A204.1 (cell line): Measurements from ENCODE around the gene PRR5L.

ENCODE experiments used
- FAIRE-seq: peaks from 2 replicates; lab custom pipeline; 2012; peaks lifted over from hg19 to GRCh38; lab: Jason Lieb, UNC

The PRR5L gene, protein sequence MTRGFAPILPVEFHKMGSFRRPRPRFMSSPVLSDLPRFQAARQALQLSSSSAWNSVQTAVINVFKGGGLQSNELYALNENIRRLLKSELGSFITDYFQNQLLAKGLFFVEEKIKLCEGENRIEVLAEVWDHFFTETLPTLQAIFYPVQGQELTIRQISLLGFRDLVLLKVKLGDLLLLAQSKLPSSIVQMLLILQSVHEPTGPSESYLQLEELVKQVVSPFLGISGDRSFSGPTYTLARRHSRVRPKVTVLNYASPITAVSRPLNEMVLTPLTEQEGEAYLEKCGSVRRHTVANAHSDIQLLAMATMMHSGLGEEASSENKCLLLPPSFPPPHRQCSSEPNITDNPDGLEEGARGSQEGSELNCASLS

GRCh38 chr11:36295926-36296325 lies at the start of gene PRR5L:
Gene PRR5L (plus strand): TSS chr11:36296288. CDS start chr11:36401122, 104,834 bp downstream.
- FAIRE-seq, result no peak

DNA sequence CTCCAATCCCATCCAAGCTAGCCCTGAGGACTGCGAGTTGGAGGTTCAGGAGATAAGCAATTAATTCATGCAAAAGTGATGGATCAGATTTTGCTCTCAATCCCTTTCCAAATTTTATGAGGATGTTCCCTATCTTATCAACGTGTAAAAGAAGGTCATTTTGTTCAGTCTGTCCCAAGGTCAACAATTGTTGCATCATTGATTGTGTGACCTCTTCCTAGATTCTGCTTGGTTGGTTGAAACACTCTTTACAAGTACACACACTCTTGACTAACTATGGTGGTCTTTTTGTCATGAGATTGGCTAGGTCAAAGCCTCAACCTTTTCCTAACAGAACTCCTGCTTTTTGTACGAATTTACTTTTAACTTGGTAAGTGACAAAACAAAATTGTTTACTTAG lies 48.6 kb upstream of the PRR5L start:
- no peak for FAIRE-seq

GRCh38 chr11:36248436-36248835 lies 47.7 kb upstream of the PRR5L start:
- FAIRE-seq, result no peak

DNA sequence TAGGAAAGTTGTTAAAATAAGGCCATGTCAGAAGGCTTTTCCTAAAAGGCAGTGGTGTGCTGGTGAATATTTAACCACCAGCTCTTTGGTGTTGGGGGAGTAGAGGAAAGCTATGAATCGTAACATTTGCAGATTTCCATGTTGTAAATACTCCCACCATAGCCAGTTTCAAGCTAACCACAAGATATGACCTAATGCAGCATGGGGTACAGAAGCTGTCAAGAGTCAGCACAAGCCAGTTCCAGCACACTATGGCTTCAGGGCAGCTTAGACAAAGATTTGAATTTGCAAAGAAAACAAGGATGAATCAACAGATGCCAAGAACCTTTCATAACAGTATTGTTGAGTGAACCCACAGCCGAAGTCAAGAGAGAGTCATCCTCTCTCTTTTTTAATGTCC lies 46.8 kb upstream of the PRR5L start:
- no peak for FAIRE-seq

DNA sequence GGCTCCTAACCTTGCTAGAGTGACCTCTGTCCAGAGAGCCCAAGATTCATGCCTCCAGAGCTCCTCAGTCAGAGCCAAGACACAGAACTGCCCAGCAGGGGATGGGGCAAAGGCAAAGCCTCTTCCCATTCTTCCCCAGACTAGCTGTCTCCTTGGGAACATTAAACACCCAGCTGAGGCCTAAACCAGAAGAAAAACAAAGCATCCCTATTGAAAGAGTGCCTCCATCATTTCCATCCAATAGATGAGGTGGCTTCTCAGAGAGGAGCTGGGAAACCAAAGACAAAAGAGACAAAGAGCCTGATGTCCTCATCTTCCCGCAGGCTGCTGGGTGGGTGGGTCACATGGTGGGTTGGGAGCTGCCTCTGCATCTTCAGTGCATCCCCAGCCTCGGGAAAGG lies 44.3 kb upstream of the PRR5L start:
- FAIRE-seq, result no peak

- FAIRE-seq, result no peak
Observed at GRCh38 chr11:36253238-36253637, 42.9 kb upstream of the PRR5L start.

DNA sequence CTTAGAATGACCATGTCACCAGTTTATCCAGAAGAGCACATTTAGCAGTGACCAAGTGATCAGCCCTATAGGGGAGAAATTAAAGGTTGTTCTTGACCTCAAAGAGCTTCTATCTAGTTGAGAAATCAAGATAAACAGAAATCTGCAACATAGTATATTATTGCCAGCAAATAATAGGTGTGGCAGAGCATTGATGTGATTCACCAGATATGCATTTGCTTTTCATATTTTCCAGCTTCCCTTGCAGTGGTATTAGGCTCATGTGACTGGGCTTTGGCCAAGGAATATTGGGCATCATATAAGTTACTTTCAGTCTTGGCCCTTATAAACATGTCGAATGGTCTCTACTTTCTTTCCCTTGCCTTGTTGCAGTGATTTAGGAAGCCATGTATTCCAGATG lies 41.4 kb upstream of the PRR5L start:
- FAIRE-seq, result no peak

GRCh38 chr11:36257351-36257750 lies 38.7 kb upstream of the PRR5L start:
- no peak for FAIRE-seq

DNA sequence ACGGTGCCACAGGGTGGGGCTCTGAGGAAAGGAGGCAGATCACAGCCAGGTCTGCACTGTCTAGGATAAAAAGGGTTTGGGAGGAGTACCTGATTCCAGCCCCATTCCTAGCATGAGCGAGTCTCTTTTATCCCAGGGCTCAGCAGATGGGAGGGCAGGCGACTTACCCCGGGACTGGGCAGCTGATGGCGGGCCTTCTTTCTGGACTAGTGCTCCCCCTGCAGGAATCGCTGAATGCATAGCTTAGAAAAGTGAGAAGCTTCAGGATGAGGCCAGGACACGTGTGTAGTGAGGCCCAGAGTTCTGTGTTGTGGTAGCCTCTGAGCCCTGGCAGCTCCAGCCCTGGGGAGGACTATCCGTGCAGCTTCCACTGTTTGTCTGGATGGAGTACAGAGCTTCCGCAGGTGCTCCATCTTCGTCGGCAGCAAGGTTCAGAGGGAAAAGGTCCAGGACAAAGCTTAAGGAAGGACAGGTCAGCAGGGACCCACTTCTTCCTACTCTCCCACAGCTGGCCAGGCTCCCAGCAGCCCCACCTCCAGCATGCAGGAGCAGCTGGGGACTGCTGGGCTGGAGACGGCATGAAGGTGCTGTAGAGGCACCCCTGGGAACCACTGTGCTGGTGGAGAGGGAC lies 37.2 kb upstream of the PRR5L start:
- FAIRE-seq, result no peak

- no peak for FAIRE-seq
Observed at GRCh38 chr11:36261094-36261493, 35.0 kb upstream of the PRR5L start.

GRCh38 chr11:36264011-36264972 lies 31.8 kb upstream of the PRR5L start:
- FAIRE-seq, result no peak

DNA sequence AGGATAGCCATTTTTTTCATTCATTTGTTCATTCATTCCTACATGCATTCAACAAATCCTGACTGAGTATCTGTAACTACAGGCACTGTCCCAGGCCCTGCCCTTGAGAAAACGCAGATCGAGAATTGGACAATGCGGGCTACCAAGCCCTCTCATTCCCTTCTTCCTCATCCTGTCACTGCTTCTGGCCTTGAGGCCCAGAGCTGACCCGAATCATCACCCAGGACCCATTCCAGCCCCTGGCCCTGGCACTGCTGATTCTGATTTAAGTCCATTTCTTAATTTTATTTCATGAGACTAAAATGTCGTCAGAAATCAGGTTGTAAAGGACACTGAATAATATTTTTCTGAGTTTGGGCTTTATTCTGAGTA lies 31.1 kb upstream of the PRR5L start:
- FAIRE-seq, result no peak

DNA sequence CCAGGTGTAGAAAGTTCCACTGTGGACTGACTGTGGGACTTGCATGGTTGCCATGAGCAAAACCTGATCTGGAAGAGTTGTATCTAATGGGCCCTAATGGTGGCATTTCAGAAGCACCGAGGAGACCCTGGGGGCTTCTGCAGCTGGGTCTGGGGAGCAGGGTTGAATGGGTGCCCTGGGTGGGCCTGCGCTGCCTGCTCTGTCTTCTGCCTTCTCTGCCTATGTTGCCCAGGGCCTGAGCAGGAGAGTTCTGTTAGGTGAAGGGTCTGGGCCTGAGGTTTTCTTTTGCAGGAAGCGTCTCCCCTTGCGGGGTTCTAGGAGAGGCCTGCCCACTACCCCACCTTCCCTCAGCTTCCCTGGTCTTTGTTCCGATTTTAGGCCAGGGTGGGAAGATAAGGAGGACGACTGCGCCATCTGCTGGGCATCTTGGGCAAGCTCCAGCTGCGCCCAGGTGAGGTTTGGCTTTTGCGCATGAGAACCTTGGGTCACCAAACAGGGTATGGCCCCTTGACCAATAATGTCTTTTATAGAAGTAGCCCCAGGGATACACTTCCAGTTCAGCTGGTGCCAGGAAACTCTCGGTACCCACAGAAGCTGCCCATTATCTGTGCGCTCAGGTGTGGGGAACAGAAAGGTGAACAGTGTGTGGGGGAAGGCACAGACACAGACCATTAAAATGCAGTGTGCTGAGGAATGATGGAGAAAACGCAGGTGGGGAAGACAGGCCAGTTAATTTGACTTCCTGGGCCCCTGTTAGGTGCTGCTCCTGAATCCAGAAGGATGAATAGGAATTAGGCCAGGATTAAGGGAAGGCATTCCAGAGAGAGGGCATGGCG lies 30.1 kb upstream of the PRR5L start:
- FAIRE-seq, result no peak

- FAIRE-seq, result no peak
Observed at GRCh38 chr11:36266767-36267166, 29.3 kb upstream of the PRR5L start.

GRCh38 chr11:36268337-36268985 lies 27.6 kb upstream of the PRR5L start:
- FAIRE-seq, result no peak

DNA sequence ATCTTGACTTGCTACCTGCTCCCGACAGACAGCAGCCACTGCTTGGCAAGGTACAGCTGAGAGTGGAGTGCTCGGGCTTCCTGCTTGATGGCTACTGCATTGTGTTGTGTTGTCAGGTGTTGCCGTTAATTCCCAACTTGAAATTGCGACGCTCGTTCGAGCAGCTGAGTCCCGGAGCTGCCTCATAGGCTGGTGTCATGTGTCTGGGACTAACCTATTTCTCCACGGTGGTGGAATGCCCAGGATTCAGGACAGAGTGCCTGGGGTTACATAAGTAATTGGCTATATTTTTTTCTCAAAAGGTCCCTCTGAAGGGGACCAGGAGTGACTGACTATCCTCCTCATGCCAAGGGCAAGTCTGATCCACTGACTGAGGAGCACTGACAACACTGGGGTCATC lies 25.4 kb upstream of the PRR5L start:
- no peak for FAIRE-seq

GRCh38 chr11:36271794-36272407 lies 24.2 kb upstream of the PRR5L start:
- no peak for FAIRE-seq

GRCh38 chr11:36273110-36273509 lies 23.0 kb upstream of the PRR5L start:
- no peak for FAIRE-seq

DNA sequence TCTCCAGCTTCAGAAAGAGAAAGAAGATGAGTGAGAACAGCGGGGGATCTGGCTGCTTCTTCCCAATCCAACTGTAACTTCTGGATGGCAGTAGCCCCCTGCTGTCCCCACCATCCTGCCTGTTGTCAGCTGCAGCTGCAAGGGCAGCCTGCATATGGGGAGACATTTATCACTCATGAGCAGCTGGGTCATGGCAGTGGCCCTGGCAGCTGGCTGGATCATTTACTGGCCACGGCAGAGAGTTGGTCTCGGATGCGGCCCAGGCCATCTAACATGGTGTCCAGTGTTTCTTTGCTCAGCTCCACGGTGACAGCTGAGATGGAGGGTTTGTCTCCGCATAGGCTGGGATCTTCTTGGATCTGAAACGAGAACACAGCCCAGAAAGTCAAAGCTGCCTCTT lies 21.7 kb upstream of the PRR5L start:
- FAIRE-seq, result no peak

- FAIRE-seq, result no peak
Observed at GRCh38 chr11:36278531-36279282, 17.4 kb upstream of the PRR5L start.
